GM18505 (cell line): Measurements from ENCODE around the gene NADSYN1.
"Not testable (repeated sequence)": the region's sequence is repeated elsewhere in the genome, so short reads cannot be mapped to it uniquely, and the experiment has no call there.

ENCODE experiments used
- ATAC-seq: cut with Tn5 transposase; IDR thresholded peaks from one replicate; pipeline ENCODE4 v1.9.1; 2021; ENCODE audit not compliant: unreplicated experiment
- POLR2A ChIP-seq: IDR thresholded peaks from 4 replicates; pipeline ENCODE4 v1.6.1; 2011; ENCODE audit warnings: borderline replicate concordance; ENCODE audit not compliant: insufficient read depth, insufficient read length; ENCODE audit errors: extremely low read depth

The NADSYN1 gene

DNA sequence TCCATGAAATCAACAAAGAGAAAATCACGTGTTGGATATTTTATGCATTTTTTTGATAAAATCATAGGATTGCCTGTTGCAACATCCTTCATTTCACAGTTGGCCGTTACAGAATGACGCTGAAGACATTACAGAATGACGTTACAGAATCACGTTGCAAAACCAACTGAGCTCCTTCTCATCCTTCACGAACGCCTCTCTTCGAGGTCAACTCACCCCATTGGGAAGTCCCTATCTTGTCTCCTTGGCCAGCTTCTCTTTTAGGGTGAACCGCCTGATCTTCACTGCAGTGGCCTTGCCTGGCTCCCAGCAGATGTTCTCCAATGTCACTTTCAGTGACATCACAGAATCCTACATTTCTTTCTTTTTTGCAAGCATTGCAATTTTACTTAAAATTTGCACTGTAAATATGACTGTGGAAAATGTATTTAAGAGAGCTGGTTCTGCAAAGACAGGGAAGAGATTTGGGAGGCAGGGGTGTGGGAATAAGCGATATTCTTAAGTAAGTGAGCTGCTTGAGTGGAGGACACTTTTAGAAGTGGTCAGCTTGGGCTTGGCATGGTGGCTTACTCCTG, 79.1 kb downstream of the NADSYN1 start:
- TF ChIP-seq POLR2A = no peak
- no peak for ATAC-seq

DNA sequence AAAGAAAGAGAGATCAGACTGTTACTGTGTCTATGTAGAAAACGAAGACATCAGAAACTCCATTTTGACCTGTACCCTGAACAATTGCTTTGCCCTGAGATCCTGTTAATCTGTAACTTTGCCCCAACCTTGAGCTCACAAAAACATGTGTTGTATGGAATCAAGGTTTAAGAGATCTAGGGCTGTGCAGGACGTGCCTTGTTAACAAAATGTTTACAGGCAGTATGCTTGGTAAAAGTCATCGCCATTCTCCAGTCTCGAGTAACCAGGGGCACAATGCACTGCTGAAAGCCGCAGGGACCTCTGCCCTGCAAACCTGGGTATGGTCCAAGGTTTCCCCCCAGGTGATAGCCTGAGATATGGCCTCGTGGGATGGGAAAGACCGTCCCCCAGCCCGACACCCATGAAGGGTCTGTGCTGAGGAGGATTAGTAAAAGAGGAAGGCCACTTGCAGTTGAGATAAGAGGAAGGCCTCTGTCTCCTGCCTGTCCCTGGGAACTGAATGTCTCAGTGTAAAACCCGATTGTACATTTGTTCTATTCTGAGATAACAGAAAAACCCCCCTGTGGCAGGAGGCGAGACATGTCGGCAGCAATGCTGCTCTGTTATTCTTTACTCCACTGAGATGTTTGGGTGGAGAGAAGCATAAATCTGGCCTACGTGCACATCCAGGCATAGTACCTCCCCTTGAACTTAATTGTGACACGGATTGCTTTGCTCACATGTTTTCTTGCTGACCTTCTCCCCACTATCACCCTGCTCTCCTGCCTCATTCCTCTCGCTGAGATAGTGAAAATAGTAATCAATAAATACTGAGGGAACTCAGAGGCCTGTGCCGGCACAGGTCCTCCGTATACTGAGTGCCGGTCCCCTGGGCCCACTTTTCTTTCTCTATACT, 82.0 kb downstream of the NADSYN1 start:
- ATAC-seq = not testable (repeated sequence)

DNA sequence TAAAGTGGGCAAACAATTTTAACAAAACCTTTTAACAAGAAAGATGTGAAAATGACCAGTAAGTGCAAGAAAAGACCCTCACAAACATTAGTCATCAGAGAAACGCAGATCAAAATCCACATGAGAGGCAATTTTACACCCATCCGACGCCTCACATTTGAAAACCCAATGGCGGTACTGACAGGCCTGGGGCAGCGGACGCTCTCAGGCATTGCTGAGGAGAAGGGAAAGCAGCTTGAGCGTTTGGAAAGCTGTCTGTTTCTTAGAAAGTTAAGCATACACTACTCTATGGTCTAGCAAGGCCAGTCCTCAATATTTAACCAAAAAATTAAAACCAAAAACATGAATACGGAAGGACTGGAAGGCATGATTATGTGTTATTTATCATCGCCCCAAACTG, 82.8 kb downstream of the NADSYN1 start:
- no peak for TF ChIP-seq POLR2A
- ATAC-seq = no peak

DNA sequence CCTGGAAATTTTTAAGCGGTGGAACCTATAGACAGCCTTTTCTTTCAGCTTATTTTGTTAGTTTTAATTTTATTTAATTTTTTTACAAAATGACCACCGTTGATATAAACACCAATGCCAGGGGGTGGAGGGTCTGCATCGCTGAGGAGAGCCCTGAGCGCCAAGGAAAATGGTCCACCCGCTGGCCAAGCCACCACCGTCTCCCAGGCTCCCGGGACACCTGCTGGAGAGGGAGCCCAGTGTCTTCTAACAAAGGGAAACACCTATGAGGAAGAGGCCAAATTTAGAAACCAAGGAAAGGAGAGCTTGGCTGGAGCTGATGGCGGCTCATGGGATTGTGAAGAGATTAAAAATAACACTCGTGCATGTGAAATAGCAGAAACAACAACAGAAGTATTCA, 84.5 kb downstream of the NADSYN1 start:
- no peak for TF ChIP-seq POLR2A
- ATAC-seq = no peak

DNA sequence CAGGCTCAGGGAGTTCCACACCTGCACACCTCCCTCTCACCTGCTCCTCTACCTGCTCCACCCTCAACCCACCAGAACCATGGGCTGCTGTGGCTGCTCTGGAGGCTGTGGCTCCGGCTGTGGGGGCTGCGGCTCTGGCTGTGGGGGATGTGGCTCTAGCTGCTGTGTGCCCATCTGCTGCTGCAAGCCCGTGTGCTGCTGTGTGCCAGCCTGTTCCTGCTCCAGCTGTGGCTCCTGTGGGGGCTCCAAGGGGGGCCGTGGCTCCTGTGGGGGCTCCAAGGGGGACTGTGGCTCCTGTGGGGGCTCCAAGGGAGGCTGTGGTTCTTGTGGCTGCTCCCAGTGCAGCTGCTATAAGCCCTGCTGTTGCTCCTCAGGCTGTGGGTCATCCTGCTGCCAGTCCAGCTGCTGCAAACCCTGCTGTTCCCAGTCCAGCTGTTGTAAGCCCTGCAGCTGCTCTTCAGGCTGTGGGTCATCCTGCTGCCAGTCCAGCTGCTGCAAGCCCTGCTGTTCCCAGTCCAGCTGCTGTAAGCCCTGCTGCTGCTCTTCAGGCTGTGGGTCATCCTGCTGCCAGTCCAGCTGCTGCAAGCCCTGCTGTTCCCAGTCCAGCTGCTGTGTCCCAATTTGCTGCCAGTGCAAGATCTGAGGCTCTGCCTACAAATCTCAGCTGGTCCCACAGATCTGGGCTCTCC, 85.1 kb downstream of the NADSYN1 start, which contains the start of gene KRTAP5-8:
Gene KRTAP5-8 (plus strand): TSS at position 49 of the 689 bp plus-strand sequence. CDS start 31 bp downstream, at position 80.
- not testable (repeated sequence) for ATAC-seq

DNA sequence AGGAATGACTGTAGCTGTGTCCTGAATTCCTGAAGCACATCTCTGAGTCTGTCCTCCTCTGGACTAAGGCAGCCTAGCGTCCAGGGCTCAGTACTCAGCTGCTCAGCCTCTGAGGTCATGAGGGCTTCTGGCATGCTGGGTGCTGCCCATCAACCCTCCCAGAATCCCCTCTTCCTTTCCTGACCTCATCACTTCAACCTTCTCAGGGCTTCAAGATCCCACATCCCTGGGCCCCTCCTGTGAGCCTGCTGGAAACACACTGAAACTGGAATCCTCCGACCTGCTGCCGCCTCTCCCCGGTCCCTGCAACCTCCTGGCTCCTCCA, 85.6 kb downstream of the NADSYN1 start:
- TF ChIP-seq POLR2A = no peak
- ATAC-seq = no peak

DNA sequence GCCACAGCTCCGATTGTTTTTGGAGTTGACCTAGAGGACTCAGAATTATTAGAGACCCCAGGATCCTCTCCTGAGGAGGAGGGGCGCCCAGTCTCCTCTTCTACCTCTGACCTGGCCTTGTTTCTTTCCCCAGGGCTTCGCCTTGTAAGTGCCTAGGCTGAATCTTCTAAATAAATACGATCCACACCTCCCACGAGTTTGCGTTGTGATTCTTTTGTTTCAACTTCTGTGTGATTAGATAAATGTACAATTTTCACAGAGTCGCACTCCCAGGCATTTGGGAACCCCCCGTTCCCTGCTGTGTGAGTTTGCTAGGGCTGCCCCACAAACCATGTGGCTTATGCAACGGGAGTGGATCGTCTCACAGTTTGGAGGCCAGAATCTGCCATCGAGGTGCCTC, 86.0 kb downstream of the NADSYN1 start:
- TF ChIP-seq POLR2A = no peak
- ATAC-seq = no peak

DNA sequence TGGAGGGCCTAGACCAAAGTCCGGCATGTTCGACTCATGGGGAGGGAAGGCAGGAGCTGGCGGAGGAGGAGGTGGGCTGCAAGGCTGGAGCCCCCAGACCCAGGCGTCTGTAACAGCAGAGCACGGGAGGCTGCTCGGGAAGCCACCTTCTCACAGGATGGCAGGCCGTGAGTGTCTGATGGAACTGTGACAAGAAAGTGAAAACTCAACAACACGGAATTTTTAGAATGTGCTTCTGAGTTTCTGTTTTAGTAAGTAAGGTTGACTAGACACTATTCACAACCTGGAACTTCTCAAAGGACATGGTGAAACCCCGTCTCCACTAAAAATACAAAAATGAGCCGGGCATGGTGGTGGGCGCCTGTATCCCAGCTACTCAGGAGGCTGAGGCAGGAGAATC, 87.0 kb downstream of the NADSYN1 start:
- ATAC-seq = not testable (repeated sequence)
- peak; percentile 31 for TF ChIP-seq POLR2A

DNA sequence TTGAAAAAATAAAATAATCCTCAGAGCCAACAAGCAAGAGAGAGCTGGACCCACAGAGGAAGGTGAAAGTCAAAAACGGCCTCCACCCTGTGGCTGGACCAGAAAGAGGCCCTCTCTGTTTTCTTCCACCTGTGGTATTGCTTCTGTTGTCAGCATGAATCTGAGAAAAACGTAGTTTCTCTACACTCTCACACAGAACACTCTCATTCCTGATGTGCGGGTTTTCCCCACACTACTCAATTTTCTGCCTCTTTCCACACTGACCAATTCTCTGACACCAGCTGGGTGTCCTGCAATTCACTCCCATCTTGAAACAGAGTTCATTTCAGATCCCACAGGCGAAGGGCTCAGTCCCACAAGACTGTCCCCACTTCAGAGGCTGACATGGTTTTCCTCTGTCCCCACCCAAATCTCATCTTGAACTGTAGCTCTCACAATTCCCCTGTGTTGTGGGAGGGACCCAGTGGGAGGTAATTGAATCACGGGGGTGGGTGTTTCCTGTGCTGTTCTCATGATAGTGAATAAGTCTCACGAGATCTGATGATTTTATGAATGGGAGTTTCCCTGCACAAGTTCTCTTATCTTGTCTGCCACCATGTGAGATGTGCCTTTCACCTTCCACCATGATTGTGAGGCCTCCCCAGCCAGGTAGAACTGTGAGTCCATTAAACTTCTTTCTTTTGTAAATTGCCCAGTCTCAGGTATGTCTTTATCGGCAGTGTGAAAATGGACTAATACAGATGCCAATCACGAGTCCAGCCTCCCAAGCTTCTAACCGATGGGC, 87.7 kb downstream of the NADSYN1 start:
- not testable (repeated sequence) for ATAC-seq

DNA sequence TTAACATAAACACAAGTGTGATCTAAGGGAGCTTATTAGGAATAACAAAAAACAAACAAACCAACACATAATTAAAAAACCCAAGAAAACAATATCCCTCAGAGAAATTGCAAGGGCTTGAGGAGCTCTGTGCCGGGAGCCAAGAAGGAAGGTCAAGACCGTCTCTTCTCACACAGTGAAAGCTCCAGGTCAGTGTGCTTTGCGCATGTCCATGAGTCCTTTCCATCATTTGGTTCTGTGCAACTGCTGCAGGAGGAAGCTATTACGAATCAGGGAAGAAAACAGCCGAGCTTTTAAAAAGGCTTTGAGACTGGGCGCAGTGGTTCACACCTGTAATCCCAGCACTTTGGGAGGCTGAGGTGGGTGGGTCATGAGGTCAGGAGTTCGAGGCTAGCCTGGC, 89.4 kb downstream of the NADSYN1 start:
- no peak for TF ChIP-seq POLR2A
- no peak for ATAC-seq

DNA sequence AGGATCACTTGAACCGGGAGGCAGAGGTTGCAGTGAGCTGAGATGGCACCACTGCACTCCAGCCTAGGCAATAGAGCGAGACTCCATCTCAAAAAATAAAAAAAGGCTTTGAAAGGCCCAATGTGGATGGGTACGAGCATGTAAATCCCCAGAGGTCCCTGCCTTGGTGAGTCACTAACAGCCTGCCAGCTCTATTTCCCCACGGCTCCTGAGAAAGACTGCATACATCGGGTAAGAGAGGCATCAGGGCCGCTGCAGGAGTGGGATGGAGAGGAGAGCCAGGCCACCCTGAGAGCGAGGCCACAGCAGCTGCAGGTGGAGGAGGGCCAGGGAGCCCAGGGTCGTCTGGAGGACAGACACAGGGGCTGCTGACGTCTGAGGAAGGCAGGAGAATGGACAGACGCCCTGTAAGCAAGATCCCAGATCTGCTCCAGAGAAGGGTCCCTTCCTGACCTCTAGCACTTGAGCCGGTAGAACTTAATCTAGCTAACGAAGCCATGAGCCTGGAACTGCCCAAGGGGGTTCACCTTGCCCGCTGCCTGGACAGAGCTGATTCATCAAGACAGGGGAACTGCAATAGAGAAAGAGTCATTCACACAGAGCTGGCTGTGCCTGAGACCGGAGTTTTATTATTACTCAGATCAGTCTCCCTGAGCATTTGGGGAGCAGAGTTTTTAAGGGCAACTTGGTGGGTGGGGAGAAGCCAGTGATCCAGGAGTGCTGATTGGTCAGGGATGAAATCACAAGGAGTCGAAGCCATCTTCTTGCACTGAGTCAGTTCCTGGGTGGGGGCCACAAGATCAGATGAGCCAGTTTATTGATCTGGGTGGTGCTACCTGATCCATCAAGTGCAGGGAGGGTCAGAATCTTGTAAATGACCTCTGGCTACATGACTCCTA, 90.1 kb downstream of the NADSYN1 start:
- no peak for TF ChIP-seq POLR2A
- no peak for ATAC-seq

DNA sequence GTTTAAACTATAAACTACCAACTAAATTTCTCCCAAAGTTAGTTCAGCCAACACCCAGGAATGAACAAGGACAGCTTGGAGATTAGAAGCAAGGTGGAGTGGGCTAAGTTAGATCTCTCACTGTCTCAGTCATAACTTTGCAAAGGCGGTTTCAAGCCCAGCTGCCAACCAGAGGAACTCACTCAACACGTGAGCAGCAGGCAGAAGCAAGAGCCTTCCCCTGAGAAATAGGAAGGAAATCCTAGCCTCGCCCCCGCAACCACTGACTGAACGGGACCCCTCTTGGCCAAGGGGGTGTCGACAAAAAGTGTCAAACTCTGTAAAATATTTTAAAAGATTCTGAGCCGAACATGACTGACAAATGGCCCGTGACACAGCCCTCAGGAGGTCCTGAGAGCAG, 90.9 kb downstream of the NADSYN1 start:
- ATAC-seq = no peak
- no peak for TF ChIP-seq POLR2A

DNA sequence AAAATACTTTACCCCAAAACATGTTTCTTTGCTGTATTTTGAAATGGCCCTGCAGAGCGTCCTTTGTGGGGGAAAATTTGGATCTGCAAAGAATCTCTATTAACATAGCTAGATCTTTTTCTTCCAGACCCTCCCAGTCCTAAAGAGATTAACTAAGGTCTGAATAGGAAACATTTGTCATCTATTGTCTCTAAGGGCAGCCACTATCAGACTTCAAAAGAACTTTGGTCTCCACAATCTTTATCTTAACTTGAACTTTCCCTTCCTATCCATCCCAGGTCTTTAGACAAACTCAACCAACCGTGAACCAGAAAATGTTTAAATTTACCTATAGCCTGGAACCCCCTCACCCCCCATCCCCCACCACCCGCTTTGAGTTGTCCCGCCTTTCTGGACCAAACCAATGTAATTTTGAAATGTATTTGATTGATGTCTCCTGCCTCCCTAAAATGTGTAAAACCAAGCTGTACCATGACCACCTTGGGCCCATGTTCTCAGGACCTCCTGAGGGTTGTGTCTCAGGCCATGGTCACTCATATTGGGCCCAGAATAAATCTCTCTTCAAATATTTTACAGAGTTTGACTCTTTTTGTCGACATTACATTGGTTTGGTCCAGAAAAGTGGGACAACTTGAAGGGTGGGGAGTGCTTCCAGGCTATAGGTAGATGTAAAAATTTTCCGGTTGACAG, 91.7 kb downstream of the NADSYN1 start:
- ATAC-seq = no peak
- no peak for TF ChIP-seq POLR2A
